Common myeloid progenitor, CD34-positive (primary cell): Measurements from ENCODE around the gene SLIT1.
A peak's percentile ranks its signal among the peaks of the same experiment; 100 is the strongest.

ENCODE experiments used
- CTCF ChIA-PET: fragments of 350-600 bp; sonication (Branson Sonifier 250); formaldehyde crosslinking; loops from one replicate; lab custom pipeline; 2021; ENCODE audit warnings: antibody characterized with exemption; lab: Charles Lee
- POLR2A ChIA-PET: fragments of 350-600 bp; sonication (Branson Sonifier 250); formaldehyde crosslinking; loops from one replicate; lab custom pipeline; 2021; ENCODE audit warnings: antibody characterized with exemption; lab: Charles Lee
- DNase-seq, 3 donors: peaks; one replicate each; pipeline versions ENCODE4 v3.0.0 to v3.0.0-alpha.2; 2013
- H3K27ac ChIP-seq, 2 experiments: 1 replicate in 1 of 2; 2 replicates in 1 of 2; pipeline ENCODE4 v1.7.0; 2013; ENCODE audit warnings: inconsistent platforms in 2 of 2, low read length in 2 of 2, mild to moderate bottlenecking in 2 of 2, low read depth in 1 of 2, moderate library complexity in 1 of 2; ENCODE audit not compliant: severe bottlenecking in 2 of 2, insufficient read depth in 1 of 2, poor library complexity in 1 of 2
- H3K27me3 ChIP-seq, 5 experiments: replicated peaks in 2 of 5; 1 replicate in 3 of 5; 2 replicates in 2 of 5; pipeline versions ENCODE4 v1.6.1 to v1.7.0; 2013; ENCODE audit warnings: low read length in 4 of 5, mild to moderate bottlenecking in 2 of 5, moderate library complexity in 2 of 5, inconsistent platforms in 1 of 5; ENCODE audit not compliant: insufficient read depth in 5 of 5, control insufficient read depth in 4 of 5
- H3K36me3 ChIP-seq, 4 experiments: 1 replicate in 2 of 4; 2 replicates in 2 of 4; pipeline versions ENCODE4 v1.6.1 to v1.7.0; 2013; ENCODE audit warnings: low read length in 3 of 4, control low read depth in 1 of 4, mild to moderate bottlenecking in 1 of 4; ENCODE audit not compliant: control insufficient read depth in 4 of 4, insufficient read depth in 4 of 4
- H3K4me1 ChIP-seq, 4 experiments: 1 replicate in 3 of 4; 2 replicates in 1 of 4; pipeline versions ENCODE4 v1.6.1 to v1.7.1; 2013; ENCODE audit warnings: low read length in 3 of 4, mild to moderate bottlenecking in 3 of 4, control low read depth in 1 of 4, inconsistent platforms in 1 of 4, moderate library complexity in 1 of 4; ENCODE audit not compliant: control insufficient read depth in 4 of 4, insufficient read depth in 4 of 4; ENCODE audit errors: control extremely low read depth in 1 of 4
- H3K4me3 ChIP-seq, 7 experiments: 1 replicate in 4 of 7; 2 replicates in 3 of 7; pipeline versions ENCODE4 v1.5.1 to v1.7.0; 2013; ENCODE audit warnings: mild to moderate bottlenecking in 7 of 7, low read length in 6 of 7, moderate library complexity in 6 of 7, inconsistent platforms in 2 of 7, low read depth in 2 of 7, control low read depth in 1 of 7; ENCODE audit not compliant: insufficient read depth in 4 of 7, control insufficient read depth in 1 of 7; ENCODE audit errors: extremely low read depth in 1 of 7
- H3K9me3 ChIP-seq, 5 experiments: 1 replicate in 4 of 5; 2 replicates in 1 of 5; pipeline versions ENCODE4 v1.6.1 to v1.7.1; 2013; ENCODE audit warnings: low read length in 4 of 5, mild to moderate bottlenecking in 2 of 5, inconsistent platforms in 1 of 5, low read depth in 1 of 5, moderate library complexity in 1 of 5; ENCODE audit not compliant: control insufficient read depth in 4 of 5, insufficient read depth in 2 of 5; ENCODE audit errors: control extremely low read depth in 1 of 5
- WGBS: methylation state at CpG from one replicate; pipeline ENCODE4 v1.1.5; 2013; ENCODE audit not compliant: insufficient coverage; 5-methylcytosine and 5-hydroxymethylcytosine counted together

Gene SLIT1

DNA sequence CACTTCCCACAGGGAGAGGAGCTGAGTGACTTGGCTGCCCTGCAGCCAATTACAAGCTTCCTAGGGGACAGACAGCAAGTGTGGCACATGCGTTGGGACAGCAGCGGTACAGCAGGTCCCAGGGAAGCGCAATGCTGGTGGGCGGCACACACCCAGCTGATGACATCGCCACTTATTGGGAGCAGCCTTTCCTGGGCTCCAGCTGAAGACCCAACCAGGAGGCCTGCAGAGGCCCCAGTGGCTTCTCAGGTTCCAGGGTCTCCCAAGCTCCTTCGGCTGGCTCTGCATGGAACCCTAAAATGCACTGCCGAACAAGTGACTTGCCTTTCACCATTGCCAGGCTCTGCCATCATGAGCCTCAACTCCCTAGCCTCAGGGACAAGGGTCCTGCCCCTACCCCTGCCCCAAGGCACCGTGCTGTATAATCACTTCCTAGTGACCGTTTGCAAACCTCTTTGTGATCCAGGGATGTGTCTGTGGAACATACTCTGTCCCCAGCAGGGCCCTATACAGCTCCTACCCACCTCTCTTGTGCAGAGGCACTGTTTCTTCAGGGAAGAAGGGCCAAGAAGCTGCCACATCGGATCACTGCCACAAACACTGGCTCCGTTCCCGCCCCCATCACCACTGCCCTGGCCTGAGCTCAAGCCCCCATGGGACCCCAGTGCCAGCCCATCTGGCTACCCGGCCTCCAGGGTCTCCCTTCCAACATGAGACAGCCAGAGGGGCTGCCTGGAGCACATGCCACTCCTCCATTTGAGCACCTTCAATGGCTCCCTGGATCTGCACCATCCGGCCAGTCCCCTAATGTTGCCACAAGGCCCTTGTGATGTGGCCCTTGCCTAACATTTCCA is 19.3 kb upstream of the SLIT1 start:
- no peak overlapping the region for H3K4me3 ChIP-seq
- ChIA-PET POLR2A (no interaction called here), CTCF (interaction anchor here (0.9 to 10.5 kb wide), 7 partner anchors 8 to 130 kb away, joined by 3 to 180 read pairs (median 4); no protein-coding TSS in a partner anchor)
- no peak for DNase-seq
- 95% methylated on average over 10 of the region's 14 CpGs for WGBS
- peaks cover 0 to 3% (median 0%) of the 10 kb centered on the region in 5 experiments for H3K9me3 ChIP-seq
- H3K36me3 ChIP-seq = no peaks in the 10 kb centered on the region
- peaks cover 0 to 6% (median 0%) of the 10 kb centered on the region in 4 experiments for H3K4me1 ChIP-seq
- H3K27me3 ChIP-seq = peaks cover 0 to 24% (median 0%) of the 10 kb centered on the region in 5 experiments
- H3K27ac ChIP-seq = no peak overlapping the region

DNA sequence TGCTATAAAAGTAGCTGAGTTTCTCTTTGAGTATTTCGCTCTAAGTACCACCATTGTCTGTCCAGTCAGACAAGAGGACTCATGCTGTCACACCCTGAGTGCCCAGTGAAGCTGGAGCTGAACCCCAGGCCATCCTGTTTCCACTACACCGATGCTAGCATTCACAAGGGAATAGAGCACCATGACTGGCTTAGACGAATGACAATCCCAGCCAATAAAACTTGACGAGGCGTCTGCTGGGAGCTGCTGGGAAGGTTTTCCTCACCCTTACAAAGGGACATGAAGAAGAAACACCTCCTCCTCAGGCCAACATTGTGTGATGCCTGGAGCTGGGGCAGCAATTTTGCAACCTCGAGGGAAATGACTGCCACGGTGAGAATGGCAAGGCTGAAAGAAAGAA is 17.5 kb upstream of the SLIT1 start:
- POLR2A ChIA-PET = interaction anchor here (0.7 kb wide), 1 partner anchor 206 kb away, joined by 3 read pairs; no protein-coding TSS in a partner anchor

DNA sequence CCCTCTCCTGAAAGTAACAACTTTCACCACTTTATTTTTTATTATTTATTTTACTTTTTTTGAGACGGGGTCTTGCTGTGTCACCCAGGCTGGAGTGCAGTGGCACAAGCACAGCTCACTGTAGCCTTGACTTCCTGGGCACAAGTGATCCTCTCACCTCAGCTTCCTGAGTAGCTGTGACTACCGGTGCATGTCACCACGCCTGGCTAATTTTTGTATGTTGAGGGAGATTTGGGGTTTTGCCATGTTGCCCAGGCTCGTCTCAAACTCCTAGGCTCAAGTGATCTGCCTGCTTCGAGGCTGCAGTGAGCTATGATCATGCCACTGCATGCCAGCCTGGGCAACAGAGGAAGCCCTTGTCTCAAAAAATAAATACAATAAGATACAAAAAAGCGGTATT is 14.9 kb upstream of the SLIT1 start:
- H3K27me3 ChIP-seq = peaks cover 0 to 44% (median 16%) of the 10 kb centered on the region in 5 experiments
- peak in 1 of 3 donors; percentile 36 for DNase-seq
- no peak overlapping the region for H3K4me3 ChIP-seq
- H3K9me3 ChIP-seq = peaks cover 0 to 3% (median 0%) of the 10 kb centered on the region in 5 experiments
- WGBS = 10% methylated on average over 2 of the region's 6 CpGs
- H3K4me1 ChIP-seq = peaks cover 0 to 24% (median 14%) of the 10 kb centered on the region in 4 experiments
- H3K36me3 ChIP-seq = no peaks in the 10 kb centered on the region
- ChIA-PET POLR2A (no interaction called here), CTCF (interaction anchor here (0.7 to 13.0 kb wide), 5 partner anchors 7 to 128 kb away, joined by 3 to 132 read pairs (median 5); no protein-coding TSS in a partner anchor)
- no peak overlapping the region for H3K27ac ChIP-seq

More for the DNA sequence above, 17.5 kb upstream of the SLIT1 start:
- WGBS = 87% methylated on average over 7 of the region's 7 CpGs
- Histone ChIP-seq H3K4me3 (no peak overlapping the region), H3K36me3 (no peaks in the 10 kb centered on the region), H3K27me3 (peaks cover 0 to 34% (median 5%) of the 10 kb centered on the region in 5 experiments), H3K9me3 (peaks cover 0 to 3% (median 0%) of the 10 kb centered on the region in 5 experiments), H3K4me1 (peaks cover 0 to 15% (median 6%) of the 10 kb centered on the region in 4 experiments), H3K27ac (no peak overlapping the region)
- CTCF ChIA-PET = interaction anchor here (1.1 to 10.5 kb wide), 3 partner anchors 7 to 128 kb away, joined by 3 to 180 read pairs (median 132); no protein-coding TSS in a partner anchor
- no peak for DNase-seq

DNA sequence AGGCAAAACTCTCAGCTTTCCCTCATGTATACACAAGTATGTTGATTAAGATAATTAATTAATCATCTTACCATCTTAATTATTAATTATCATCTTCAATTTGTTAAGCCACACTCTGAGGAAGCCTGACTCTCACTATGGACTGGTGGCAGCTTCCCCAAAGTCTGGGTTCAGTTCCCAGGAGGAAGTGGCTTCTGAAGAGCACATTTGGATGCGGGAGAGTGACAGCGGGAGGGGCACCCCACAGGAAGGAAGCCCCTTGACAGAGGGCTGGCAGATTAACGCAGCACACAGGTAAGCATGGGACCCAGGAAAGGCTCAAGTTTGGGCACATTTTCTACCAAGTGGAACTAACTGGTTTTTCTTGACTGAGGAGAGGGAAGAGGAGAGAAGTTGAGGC is 13.4 kb upstream of the SLIT1 start:
- DNase-seq = peak in 1 of 3 donors; percentile 35
- H3K36me3 ChIP-seq = no peaks in the 10 kb centered on the region
- peaks cover 0 to 24% (median 15%) of the 10 kb centered on the region in 4 experiments for H3K4me1 ChIP-seq
- H3K27ac ChIP-seq = no peak overlapping the region
- H3K9me3 ChIP-seq = peaks cover 0 to 3% (median 0%) of the 10 kb centered on the region in 5 experiments
- WGBS = 3% methylated on average over 3 of the region's 3 CpGs
- ChIA-PET POLR2A (no interaction called here), CTCF (interaction anchor here (1.2 to 13.0 kb wide), 6 partner anchors 8 to 126 kb away, joined by 3 to 132 read pairs (median 13); partner anchors contain the start of gene SLIT1)
- H3K27me3 ChIP-seq = peaks cover 0 to 53% (median 19%) of the 10 kb centered on the region in 5 experiments
- no peak overlapping the region for H3K4me3 ChIP-seq

DNA sequence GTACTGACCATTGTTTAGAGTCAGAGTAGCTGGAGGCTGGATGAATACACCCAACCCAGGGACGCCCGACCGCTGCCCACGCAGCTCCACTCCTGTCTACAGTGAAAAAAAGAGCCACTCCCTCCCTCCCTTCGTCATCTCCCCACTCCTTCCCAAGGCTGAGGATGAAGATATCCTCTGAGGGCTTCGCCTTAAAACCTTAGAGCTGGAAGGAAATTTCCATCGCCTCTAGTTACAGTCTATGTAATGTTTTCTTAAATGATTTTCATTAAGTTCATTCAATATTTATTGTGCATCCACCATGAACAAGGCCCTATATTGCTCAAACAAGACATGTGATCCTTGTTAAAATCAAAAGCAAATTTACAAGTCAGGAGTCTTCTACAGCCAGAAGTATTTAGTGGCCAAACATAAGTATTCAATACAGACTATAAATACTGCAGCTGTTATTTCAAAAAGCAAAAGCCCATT is 11.3 kb upstream of the SLIT1 start:
- ChIA-PET POLR2A (no interaction called here), CTCF (interaction anchor here (0.7 to 13.0 kb wide), 13 partner anchors 11 to 124 kb away, joined by 3 to 132 read pairs (median 5); partner anchors contain the start of gene SLIT1)
- Histone ChIP-seq H3K4me1 (peaks cover 0 to 24% (median 15%) of the 10 kb centered on the region in 4 experiments), H3K27me3 (peaks cover 0 to 69% (median 26%) of the 10 kb centered on the region in 5 experiments), H3K9me3 (no peaks in the 10 kb centered on the region), H3K4me3 (no peak overlapping the region), H3K36me3 (no peaks in the 10 kb centered on the region), H3K27ac (no peak overlapping the region)
- 76% methylated on average over 5 of the region's 7 CpGs for WGBS
- no peak for DNase-seq

DNA sequence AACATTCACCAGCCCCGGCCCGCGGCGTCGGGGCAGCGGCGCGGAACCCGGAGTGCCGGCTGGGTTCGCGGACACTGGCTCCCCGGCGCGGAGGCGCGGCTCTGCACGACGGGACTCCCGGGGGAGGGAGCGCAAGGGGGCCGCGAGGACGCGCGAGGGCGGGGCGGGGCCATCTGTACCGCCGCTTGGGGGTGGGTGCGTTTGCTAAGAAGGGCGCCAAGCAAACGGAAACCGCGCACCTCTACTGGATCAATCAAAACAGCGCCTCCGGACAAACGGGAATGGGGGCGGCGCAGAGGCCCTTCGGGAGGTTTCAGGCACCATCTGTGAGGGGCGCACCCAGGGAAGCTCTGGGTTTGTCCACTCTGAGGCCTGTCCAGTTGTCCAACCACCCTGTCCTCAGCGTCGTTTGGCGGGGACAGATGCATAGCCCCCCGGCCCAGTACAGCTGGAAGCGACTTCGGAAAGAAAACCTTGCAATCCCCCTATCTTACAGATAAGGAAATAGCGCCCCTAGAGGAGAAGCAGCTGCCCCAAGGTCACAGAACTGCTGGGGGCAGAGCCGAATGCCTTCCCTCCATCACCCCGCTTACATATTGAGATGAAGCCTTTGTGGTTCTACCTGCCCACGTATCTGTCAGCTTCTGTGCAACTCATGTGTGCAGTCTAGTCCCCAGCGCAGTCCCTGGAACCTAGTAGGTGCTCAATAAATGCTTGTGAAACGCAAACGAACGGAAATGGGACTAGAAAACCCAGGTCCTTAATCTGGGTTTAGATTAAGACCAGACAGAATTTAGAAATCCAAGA is 10.7 kb upstream of the SLIT1 start:
- Histone ChIP-seq H3K4me1 (peaks cover 0 to 24% (median 15%) of the 10 kb centered on the region in 4 experiments), H3K36me3 (no peaks in the 10 kb centered on the region), H3K27ac (no peak overlapping the region), H3K27me3 (peaks cover 0 to 69% (median 26%) of the 10 kb centered on the region in 5 experiments), H3K9me3 (no peaks in the 10 kb centered on the region), H3K4me3 (peak overlapping the region in 6 of 7 experiments; percentile 46 to 78 (median 58))
- peak; percentile 63 to 84 (median 83) for DNase-seq
- CTCF ChIA-PET = interaction anchor here (0.7 to 13.0 kb wide), 12 partner anchors 11 to 124 kb away, joined by 3 to 132 read pairs (median 6); partner anchors contain the start of gene SLIT1
- WGBS = 5% methylated on average over 52 of the region's 56 CpGs
- POLR2A ChIA-PET = no interaction called here
